Measurements from ENCODE around the gene TMEM63A.
"Not testable (repeated sequence)": the region's sequence is repeated elsewhere in the genome, so short reads cannot be mapped to it uniquely, and the experiment has no call there.

TMEM63A gene

GRCh38 chr1:225843426-225843795 is 38.8 kb downstream of the TMEM63A start:
- no peak for DNase-seq

- no peak for DNase-seq
Measured at GRCh38 chr1:225842788-225843425, 39.3 kb downstream of the TMEM63A start.

- no peak for DNase-seq
Measured at GRCh38 chr1:225842074-225842473, 40.1 kb downstream of the TMEM63A start.

GRCh38 chr1:225840713-225841112 is 41.5 kb downstream of the TMEM63A start:
- no peak for DNase-seq

GRCh38 chr1:225840223-225840610 is 42.0 kb downstream of the TMEM63A start:
- DNase-seq: no peak

GRCh38 chr1:225838793-225839192 is 43.4 kb downstream of the TMEM63A start:
- DNase-seq: no peak

- DNase-seq: not testable (repeated sequence)
Measured at GRCh38 chr1:225836296-225836695, 45.9 kb downstream of the TMEM63A start.

- peak; percentile 39 for DNase-seq
Measured at GRCh38 chr1:225835856-225836255, 46.3 kb downstream of the TMEM63A start.

- no peak for DNase-seq
Measured at GRCh38 chr1:225834417-225835329, 47.5 kb downstream of the TMEM63A start.

- DNase-seq: no peak
Measured at GRCh38 chr1:225830841-225831240, 51.3 kb downstream of the TMEM63A start.

GRCh38 chr1:225828706-225829345 is 53.4 kb downstream of the TMEM63A start:
- no peak for DNase-seq

- no peak for DNase-seq
Measured at GRCh38 chr1:225827076-225827475, 55.1 kb downstream of the TMEM63A start.

- DNase-seq: no peak
Measured at GRCh38 chr1:225825607-225826007, 56.6 kb downstream of the TMEM63A start.

GRCh38 chr1:225825078-225825477 is 57.1 kb downstream of the TMEM63A start:
- no peak for DNase-seq

GRCh38 chr1:225824533-225824941 is 57.6 kb downstream of the TMEM63A start:
- no peak for DNase-seq

GRCh38 chr1:225823811-225824261 is 58.3 kb downstream of the TMEM63A start:
- DNase-seq: no peak

- DNase-seq: no peak
Measured at GRCh38 chr1:225822655-225823403, 59.4 kb downstream of the TMEM63A start.

GRCh38 chr1:225820522-225821120 is 61.6 kb downstream of the TMEM63A start:
- DNase-seq: no peak

GRCh38 chr1:225819346-225820192 is 62.6 kb downstream of the TMEM63A start:
- no peak for DNase-seq

GRCh38 chr1:225818229-225818628 is 64.0 kb downstream of the TMEM63A start:
- no peak for DNase-seq

- DNase-seq: peak; percentile 90
Measured at GRCh38 chr1:225817611-225818061, 64.5 kb downstream of the TMEM63A start.

Measured in RPMI8226 (cell line).